Esophagus (tissue), 2 donors: Measurements from ENCODE around the gene VKORC1L1. TPM values are rescaled to one million over a fixed set of nuclear protein-coding genes. Genes with fewer than 3 reads are reported as not detected.
"Not testable (repeated sequence)": the region's sequence is repeated elsewhere in the genome, so short reads cannot be mapped to it uniquely, and the experiment has no call there.

Experiments
- H3K27ac ChIP-seq, 2 donors: one replicate each; pipeline ENCODE4 v1.5.1; 2013; ENCODE audit warnings: low read depth in 2 of 2, mild to moderate bottlenecking in 2 of 2, inconsistent platforms in 1 of 2, low read length in 1 of 2, moderate library complexity in 1 of 2
- H3K27me3 ChIP-seq, 2 donors: one replicate each; pipeline ENCODE4 v1.6.1; 2013; ENCODE audit warnings: low read length in 2 of 2, control low read depth in 1 of 2, mild to moderate bottlenecking in 1 of 2; ENCODE audit not compliant: insufficient read depth in 2 of 2, control insufficient read depth in 1 of 2
- H3K36me3 ChIP-seq, 2 donors: one replicate each; pipeline ENCODE4 v1.6.1; 2013; ENCODE audit warnings: low read length in 1 of 2; ENCODE audit not compliant: control insufficient read depth in 2 of 2, insufficient read depth in 2 of 2
- H3K4me1 ChIP-seq, 2 donors: one replicate each; pipeline ENCODE4 v1.6.1; 2013; ENCODE audit warnings: low read length in 1 of 2; ENCODE audit not compliant: control insufficient read depth in 2 of 2, insufficient read depth in 2 of 2
- H3K4me3 ChIP-seq, 2 donors: one replicate each; pipeline ENCODE4 v1.5.1; 2013; ENCODE audit warnings: low read length in 2 of 2, mild to moderate bottlenecking in 2 of 2, low read depth in 1 of 2, moderate library complexity in 1 of 2
- H3K9me3 ChIP-seq, 2 donors: one replicate each; pipeline ENCODE4 v1.6.1; 2013; ENCODE audit warnings: mild to moderate bottlenecking in 2 of 2, low read depth in 1 of 2, low read length in 1 of 2, moderate library complexity in 1 of 2; ENCODE audit not compliant: control insufficient read depth in 2 of 2, insufficient read depth in 1 of 2
- WGBS, 2 donors: extraction: QIAGEN DNeasy Blood & Tissue Kit; methylation state at CpG; one replicate each; pipeline ENCODE4 v1.1.7; 2013; 5-methylcytosine and 5-hydroxymethylcytosine counted together
- polyA plus RNA-seq, 2 donors: library from polyadenylated mRNA; stranded (reverse); fragments of 200-250 nt; gene quantifications; one replicate each; pipeline ENCODE4 v1.2.3, GENCODE V29; 2013
- donor health status: healthy with polysubstance abuse.
- donor health status: Bipolar disorder and iron deficiency.

VKORC1L1 gene
- polyA plus RNA-seq, 2 donors = 7.3 to 8.8 TPM

- no peaks in the 10 kb centered on the region for H3K9me3 ChIP-seq
- 3% methylated on average over 58 to 62 of the region's 62 CpGs for WGBS, 2 donors
- peaks cover 6 to 10% of the 10 kb centered on the region in 2 donors for H3K4me1 ChIP-seq
- no peaks in the 10 kb centered on the region for H3K27me3 ChIP-seq
- H3K27ac ChIP-seq = peak within 1 kb of the TSS; percentile 77 to 80
- peak within 1 kb of the TSS; percentile 65 to 92 for H3K4me3 ChIP-seq
- peaks cover 3 to 12% of the 10 kb centered on the region in 2 donors for H3K36me3 ChIP-seq
Observed at GRCh38 chr7:65981965-65982792, 109.3 kb downstream of the VKORC1L1 start, which contains the start of gene GUSB. Gene GUSB, minus strand, starts transcription at chr7:65982213. Its CDS starts 30 bp downstream, at chr7:65982183.

- Histone ChIP-seq H3K27ac (no peak overlapping the region), H3K4me3 (no peak overlapping the region), H3K9me3 (no peaks in the 10 kb centered on the region), H3K36me3 (peaks cover 3 to 11% of the 10 kb centered on the region in 2 donors), H3K27me3 (no peaks in the 10 kb centered on the region), H3K4me1 (peaks cover 6 to 10% of the 10 kb centered on the region in 2 donors)
- 89 to 94% methylated on average over 10 of the region's 10 CpGs for WGBS, 2 donors
Observed at GRCh38 chr7:65983965-65984658, 111.2 kb downstream of the VKORC1L1 start.

- Histone ChIP-seq H3K27ac (no peak overlapping the region), H3K27me3 (no peaks in the 10 kb centered on the region), H3K36me3 (no peaks in the 10 kb centered on the region), H3K9me3 (no peaks in the 10 kb centered on the region), H3K4me1 (no peaks in the 10 kb centered on the region), H3K4me3 (no peak overlapping the region)
- 55 to 60% methylated on average over 4 of the region's 4 CpGs for WGBS, 2 donors
Observed at GRCh38 chr7:65988084-65988483, 115.2 kb downstream of the VKORC1L1 start.

- not testable (repeated sequence) for H3K9me3 ChIP-seq, H3K27me3 ChIP-seq, H3K36me3 ChIP-seq, H3K4me3 ChIP-seq, H3K27ac ChIP-seq, H3K4me1 ChIP-seq
- 80 to 93% methylated on average over 1 of the region's 1 CpG for WGBS, 2 donors
Observed at GRCh38 chr7:65988503-65988902, 115.6 kb downstream of the VKORC1L1 start.

GRCh38 chr7:65989694-65990080, 116.8 kb downstream of the VKORC1L1 start:
- Histone ChIP-seq H3K4me1 (no peaks in the 10 kb centered on the region), H3K27me3 (no peaks in the 10 kb centered on the region), H3K9me3 (no peaks in the 10 kb centered on the region), H3K4me3 (no peak overlapping the region), H3K27ac (no peak overlapping the region), H3K36me3 (no peaks in the 10 kb centered on the region)
- WGBS, 2 donors = 78 to 80% methylated on average over 3 of the region's 3 CpGs

GRCh38 chr7:65991829-65992228, 119.0 kb downstream of the VKORC1L1 start:
- not testable (repeated sequence) for H3K27me3 ChIP-seq, H3K36me3 ChIP-seq, H3K27ac ChIP-seq, H3K9me3 ChIP-seq, H3K4me1 ChIP-seq, H3K4me3 ChIP-seq
- whole genome bisulfite sequencing, 2 donors = 91 to 96% methylated on average over 5 of the region's 5 CpGs

- Histone ChIP-seq H3K4me3 (no peak overlapping the region), H3K4me1 (no peaks in the 10 kb centered on the region), H3K36me3 (no peaks in the 10 kb centered on the region), H3K9me3 (no peaks in the 10 kb centered on the region), H3K27ac (no peak overlapping the region), H3K27me3 (no peaks in the 10 kb centered on the region)
- WGBS, 2 donors = 89 to 95% methylated on average over 4 of the region's 4 CpGs
Observed at GRCh38 chr7:65992526-65992925, 119.7 kb downstream of the VKORC1L1 start.

GRCh38 chr7:65994984-65995383, 122.1 kb downstream of the VKORC1L1 start:
- WGBS, 2 donors = 0 to 80% methylated on average over 1 of the region's 1 CpG
- not testable (repeated sequence) for H3K27me3 ChIP-seq, H3K27ac ChIP-seq, H3K4me3 ChIP-seq, H3K4me1 ChIP-seq, H3K9me3 ChIP-seq, H3K36me3 ChIP-seq

GRCh38 chr7:66000823-66001417, 128.0 kb downstream of the VKORC1L1 start:
- H3K9me3 ChIP-seq, H3K27me3 ChIP-seq, H3K27ac ChIP-seq, H3K36me3 ChIP-seq, H3K4me1 ChIP-seq, H3K4me3 ChIP-seq: not testable (repeated sequence)
- 32 to 50% methylated on average over 1 of the region's 5 CpGs for WGBS, 2 donors
